Activated CD8-positive, alpha-beta T cell treated with anti-CD3 and anti-CD28 coated beads for 36 hours (primary cell): ENCODE results near the gene CTNNA3. TPM values are rescaled to one million over a fixed set of nuclear protein-coding genes. Genes with fewer than 3 reads are reported as not detected.

Experiments
- ATAC-seq: fragments of 200-7000 bp; cut with Tn5 transposase; one replicate; pipeline ENCODE4 v1.10.0; 2021; ENCODE audit warnings: mild to moderate bottlenecking, moderate library complexity
- CTCF ChIA-PET: fragments of 350-600 bp; sonication (Branson Sonifier 250); formaldehyde crosslinking; loops from one replicate; lab custom pipeline; 2021; ENCODE audit warnings: antibody characterized with exemption; lab: Charles Lee
- POLR2A ChIA-PET: fragments of 350-600 bp; sonication (Branson Sonifier 250); formaldehyde crosslinking; loops from one replicate; lab custom pipeline; 2021; ENCODE audit warnings: antibody characterized with exemption; lab: Charles Lee
- DNase-seq: peaks from one replicate; pipeline ENCODE4 v3.0.0-alpha.2; 2020
- H3K27ac Mint-ChIP-seq: one replicate; pipeline ENCODE4 v1.8.0; 2021; ENCODE audit warnings: mild to moderate bottlenecking, mixed read lengths
- H3K27me3 Mint-ChIP-seq: one replicate; pipeline ENCODE4 v1.8.0; 2021; ENCODE audit warnings: mixed read lengths
- H3K36me3 Mint-ChIP-seq: one replicate; pipeline ENCODE4 v1.8.0; 2021; ENCODE audit warnings: low read depth, mixed read lengths
- H3K4me1 Mint-ChIP-seq: one replicate; pipeline ENCODE4 v1.8.0; 2021; ENCODE audit warnings: low read depth, mixed read lengths
- H3K4me3 Mint-ChIP-seq: one replicate; pipeline ENCODE4 v1.8.0; 2021; ENCODE audit warnings: mild to moderate bottlenecking, moderate library complexity, mixed read lengths
- H3K9me3 Mint-ChIP-seq: one replicate; pipeline ENCODE4 v1.8.0; 2021; ENCODE audit warnings: mixed read lengths
- intact Hi-C: fragments of 100-400 bp; cut with micrococcal nuclease; formaldehyde crosslinking; loops from one replicate; pipeline ENCODE4 v1.10.0; 2022
- total RNA-seq, 2 experiments: library from RNA; stranded (reverse); gene quantifications; one replicate each; pipeline ENCODE4 v1.2.3, GENCODE V29; 2021
- TF ChIP-seq, protein P1 (sequence below): fragments of 200-600 bp; IDR thresholded peaks from one replicate; pipeline ENCODE4 v1.8.0; 2022; ENCODE audit warnings: antibody characterized with exemption, mild to moderate bottlenecking

Gene CTNNA3
- total RNA-seq, 2 experiments from 2014 or later = not detected

DNA sequence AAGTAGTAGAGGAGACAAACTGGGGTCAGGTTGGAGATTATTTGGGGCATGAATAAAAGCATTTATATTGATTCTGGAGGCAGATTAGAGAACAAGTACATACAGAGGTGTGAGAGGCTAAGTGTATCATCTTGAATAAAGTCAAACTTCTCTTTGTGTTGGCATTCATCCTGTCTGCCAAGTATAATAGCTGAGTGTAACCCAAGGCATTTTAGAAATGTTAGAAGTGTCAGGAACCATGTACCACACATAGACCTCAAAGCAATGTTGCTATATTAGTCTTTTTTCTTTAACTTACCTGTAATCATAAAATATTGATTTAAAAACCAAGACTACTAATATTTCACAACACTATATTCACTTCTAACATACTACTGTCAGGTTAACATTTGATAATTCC lies 826.4 kb downstream of the CTNNA3 start:
- H3K27ac Mint-ChIP-seq = no peak overlapping the region
- DNase-seq (no peak), ATAC-seq (no peak)
- CTCF ChIA-PET = no interaction called here
- H3K36me3 Mint-ChIP-seq = no peaks in the 10 kb centered on the region
- intact Hi-C loops = no loop called here
- no peaks in the 10 kb centered on the region for H3K27me3 Mint-ChIP-seq
- no peak overlapping the region for H3K4me3 Mint-ChIP-seq
- no peaks in the 10 kb centered on the region for H3K9me3 Mint-ChIP-seq
- TF ChIP-seq, protein P1, sequence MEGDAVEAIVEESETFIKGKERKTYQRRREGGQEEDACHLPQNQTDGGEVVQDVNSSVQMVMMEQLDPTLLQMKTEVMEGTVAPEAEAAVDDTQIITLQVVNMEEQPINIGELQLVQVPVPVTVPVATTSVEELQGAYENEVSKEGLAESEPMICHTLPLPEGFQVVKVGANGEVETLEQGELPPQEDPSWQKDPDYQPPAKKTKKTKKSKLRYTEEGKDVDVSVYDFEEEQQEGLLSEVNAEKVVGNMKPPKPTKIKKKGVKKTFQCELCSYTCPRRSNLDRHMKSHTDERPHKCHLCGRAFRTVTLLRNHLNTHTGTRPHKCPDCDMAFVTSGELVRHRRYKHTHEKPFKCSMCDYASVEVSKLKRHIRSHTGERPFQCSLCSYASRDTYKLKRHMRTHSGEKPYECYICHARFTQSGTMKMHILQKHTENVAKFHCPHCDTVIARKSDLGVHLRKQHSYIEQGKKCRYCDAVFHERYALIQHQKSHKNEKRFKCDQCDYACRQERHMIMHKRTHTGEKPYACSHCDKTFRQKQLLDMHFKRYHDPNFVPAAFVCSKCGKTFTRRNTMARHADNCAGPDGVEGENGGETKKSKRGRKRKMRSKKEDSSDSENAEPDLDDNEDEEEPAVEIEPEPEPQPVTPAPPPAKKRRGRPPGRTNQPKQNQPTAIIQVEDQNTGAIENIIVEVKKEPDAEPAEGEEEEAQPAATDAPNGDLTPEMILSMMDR = no peak
- no peaks in the 10 kb centered on the region for H3K4me1 Mint-ChIP-seq
- POLR2A ChIA-PET = no interaction called here

DNA sequence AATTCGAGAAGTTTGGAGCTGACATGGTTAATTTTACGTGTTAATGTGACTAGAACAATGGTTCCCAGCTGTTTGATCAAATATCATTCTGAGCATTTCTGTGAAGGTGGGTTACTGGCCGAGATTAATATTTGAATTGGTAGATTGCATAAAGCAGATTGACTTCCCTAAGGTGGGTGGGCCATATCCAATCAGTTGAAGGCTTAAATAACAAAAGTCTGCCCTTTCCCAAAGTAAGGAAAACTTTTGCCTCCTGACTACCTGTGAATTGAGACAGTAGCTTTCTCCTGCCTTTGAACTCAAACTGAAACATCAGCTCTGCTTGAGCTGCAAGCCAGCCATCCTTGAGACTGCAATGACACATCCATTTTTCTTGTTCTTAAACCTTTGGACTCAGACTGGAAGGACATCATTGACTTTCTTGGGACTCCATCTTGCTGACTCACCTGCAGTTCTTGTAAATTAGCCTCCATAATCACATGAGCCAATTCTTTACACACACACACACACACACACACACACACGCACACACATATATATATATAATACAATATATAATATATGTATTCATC lies 833.2 kb downstream of the CTNNA3 start:
- H3K36me3 Mint-ChIP-seq = no peaks in the 10 kb centered on the region
- H3K27me3 Mint-ChIP-seq = no peaks in the 10 kb centered on the region
- ChIA-PET POLR2A (no interaction called here), CTCF (no interaction called here)
- H3K4me3 Mint-ChIP-seq = no peak overlapping the region
- ATAC-seq = no peak
- no peaks in the 10 kb centered on the region for H3K9me3 Mint-ChIP-seq
- no peaks in the 10 kb centered on the region for H3K4me1 Mint-ChIP-seq
- H3K27ac Mint-ChIP-seq = no peak overlapping the region
- TF ChIP-seq, protein P1 = no peak
- intact Hi-C loops = no loop called here
- DNase-seq = no peak

DNA sequence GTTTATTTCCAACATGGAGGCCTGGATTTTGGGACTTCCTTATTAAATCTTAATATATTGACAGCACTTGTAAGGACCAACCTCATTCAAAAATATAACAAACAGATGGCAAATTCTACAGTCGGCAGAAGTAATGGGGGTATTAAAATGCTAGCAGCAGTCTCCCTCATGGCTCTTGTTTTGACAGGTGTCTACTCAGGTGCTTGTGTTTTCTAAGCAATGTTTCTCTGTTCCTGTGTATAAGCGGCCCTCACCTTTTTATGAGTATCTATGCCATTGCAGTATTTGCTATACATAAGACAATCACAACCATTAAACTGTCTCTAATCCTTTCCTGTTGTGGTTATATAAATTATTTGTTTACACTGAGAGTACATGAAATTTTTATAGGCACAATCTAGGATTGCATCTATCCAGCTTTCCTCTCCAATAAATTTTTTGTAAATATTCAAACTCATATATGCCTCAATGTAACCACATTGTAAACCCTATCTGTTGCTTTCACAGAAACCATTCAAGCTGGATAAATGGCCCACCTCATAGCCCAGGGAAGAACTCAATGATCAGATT lies 835.5 kb downstream of the CTNNA3 start:
- DNase-seq = no peak
- ChIA-PET CTCF (no interaction called here), POLR2A (no interaction called here)
- H3K36me3 Mint-ChIP-seq = no peaks in the 10 kb centered on the region
- TF ChIP-seq, protein P1 = no peak
- H3K27ac Mint-ChIP-seq = no peak overlapping the region
- no peak for ATAC-seq
- H3K4me1 Mint-ChIP-seq = no peaks in the 10 kb centered on the region
- H3K4me3 Mint-ChIP-seq = no peak overlapping the region
- H3K27me3 Mint-ChIP-seq = no peaks in the 10 kb centered on the region
- peaks cover 1% of the 10 kb centered on the region for H3K9me3 Mint-ChIP-seq
- intact Hi-C loops = no loop called here

DNA sequence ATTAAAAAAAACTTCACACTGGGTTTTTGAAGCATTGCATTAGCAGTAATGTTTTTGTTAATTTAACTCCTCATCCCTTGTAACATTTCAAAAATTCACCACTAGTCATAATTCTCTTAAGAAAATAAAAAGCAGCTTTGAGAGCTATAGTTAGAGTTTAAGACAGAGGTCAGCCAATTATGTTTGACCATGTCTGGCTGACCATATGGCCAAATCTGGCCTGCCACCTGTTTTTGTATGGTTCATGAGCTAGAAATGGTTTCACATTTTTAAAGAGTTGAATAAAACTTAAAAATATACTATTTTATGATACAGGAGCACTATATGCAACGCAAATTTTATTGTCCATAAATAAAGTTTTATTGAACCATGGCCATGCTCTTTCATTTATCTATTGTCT lies 843.2 kb downstream of the CTNNA3 start:
- peaks cover 1% of the 10 kb centered on the region for H3K9me3 Mint-ChIP-seq
- no peaks in the 10 kb centered on the region for H3K27me3 Mint-ChIP-seq
- H3K36me3 Mint-ChIP-seq = no peaks in the 10 kb centered on the region
- no peaks in the 10 kb centered on the region for H3K4me1 Mint-ChIP-seq
- TF ChIP-seq, protein P1 = no peak
- ATAC-seq (no peak), DNase-seq (no peak)
- intact Hi-C loops = no loop called here
- CTCF ChIA-PET = no interaction called here
- no peak overlapping the region for H3K4me3 Mint-ChIP-seq
- no peak overlapping the region for H3K27ac Mint-ChIP-seq
- POLR2A ChIA-PET = no interaction called here

DNA sequence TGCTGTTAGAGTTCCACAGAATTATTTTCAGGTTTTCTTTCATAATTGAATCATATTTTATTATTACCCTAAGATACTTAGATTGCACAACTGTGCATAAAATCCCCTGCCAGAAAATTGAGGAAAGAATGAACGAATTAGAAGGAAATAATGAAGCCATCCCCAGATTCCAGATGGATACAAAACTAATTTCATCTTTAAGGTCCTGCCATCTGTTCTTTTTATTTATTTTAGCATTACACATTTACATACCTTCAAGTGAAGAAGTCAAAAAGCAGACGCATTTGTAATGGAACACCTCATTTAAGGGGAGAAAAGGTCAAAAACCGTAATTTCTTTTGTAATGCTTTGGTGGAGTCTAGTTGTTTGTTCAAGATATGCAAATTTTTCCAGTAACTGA lies 847.1 kb downstream of the CTNNA3 start:
- Mint-ChIP-seq H3K4me3 (no peak overlapping the region), H3K4me1 (no peaks in the 10 kb centered on the region), H3K27me3 (no peaks in the 10 kb centered on the region), H3K9me3 (no peaks in the 10 kb centered on the region), H3K36me3 (no peaks in the 10 kb centered on the region), H3K27ac (no peak overlapping the region)
- ATAC-seq (no peak), DNase-seq (no peak)
- intact Hi-C loops = no loop called here
- ChIA-PET CTCF (no interaction called here), POLR2A (no interaction called here)
- TF ChIP-seq, protein P1 = no peak
